Stimulated activated CD8-positive, alpha-beta memory T cell treated with anti-CD3 and anti-CD28 coated beads, Interleukin-7, amount 100 ng/mL, for 24 hours (primary cell): ENCODE measurements around the gene ARGLU1.

Source experiments
- DNase-seq: peaks from one replicate; pipeline ENCODE4 v3.0.0-alpha.2; 2020; ENCODE audit warnings: low read depth

ARGLU1 gene

DNA sequence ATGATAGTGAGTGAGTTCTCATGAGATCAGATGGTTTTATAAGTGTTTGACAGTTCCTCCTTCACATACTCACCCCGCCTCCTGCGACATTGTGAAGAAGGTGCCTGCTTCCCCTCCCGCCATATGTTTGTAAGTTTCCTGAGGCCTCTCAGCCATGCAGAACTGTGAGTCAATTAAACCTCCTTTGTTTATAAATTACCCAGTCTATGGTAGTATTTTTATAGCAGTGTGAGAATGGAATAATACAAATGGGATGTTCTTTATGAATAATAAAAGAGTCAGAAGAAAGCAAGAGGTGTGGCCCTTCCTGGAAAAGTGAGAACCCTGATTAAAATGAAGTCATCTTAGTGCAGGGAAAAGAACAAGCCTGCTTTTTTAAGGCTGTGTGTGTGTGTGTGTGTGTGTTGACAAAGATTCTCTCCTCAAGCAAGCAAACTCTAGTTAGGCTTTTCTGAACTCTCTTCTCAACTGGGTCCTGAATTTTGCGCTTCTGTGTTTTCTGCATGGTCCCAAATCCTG, 18.8 kb upstream of the ARGLU1 start:
- DNase-seq = no peak

DNA sequence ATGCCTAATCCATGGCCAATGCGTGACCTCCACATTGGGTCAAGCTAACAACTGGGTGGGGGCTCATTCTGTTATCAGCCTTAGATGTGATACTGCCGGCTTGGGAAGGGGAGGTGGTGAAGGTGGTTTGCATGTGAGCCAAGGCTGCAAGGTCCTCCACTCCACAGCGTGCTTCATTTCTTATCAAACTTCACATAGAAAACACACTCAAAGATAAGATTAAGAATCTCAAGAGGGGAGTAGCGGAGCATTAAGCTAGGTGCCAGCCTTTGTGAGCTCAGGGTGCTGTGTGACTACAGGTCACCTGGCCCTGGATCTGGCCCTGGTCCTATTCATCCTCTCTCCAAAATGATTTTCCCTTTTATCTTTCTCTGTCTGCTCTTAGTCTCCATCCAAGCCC, 13.3 kb upstream of the ARGLU1 start:
- DNase-seq = no peak

DNA sequence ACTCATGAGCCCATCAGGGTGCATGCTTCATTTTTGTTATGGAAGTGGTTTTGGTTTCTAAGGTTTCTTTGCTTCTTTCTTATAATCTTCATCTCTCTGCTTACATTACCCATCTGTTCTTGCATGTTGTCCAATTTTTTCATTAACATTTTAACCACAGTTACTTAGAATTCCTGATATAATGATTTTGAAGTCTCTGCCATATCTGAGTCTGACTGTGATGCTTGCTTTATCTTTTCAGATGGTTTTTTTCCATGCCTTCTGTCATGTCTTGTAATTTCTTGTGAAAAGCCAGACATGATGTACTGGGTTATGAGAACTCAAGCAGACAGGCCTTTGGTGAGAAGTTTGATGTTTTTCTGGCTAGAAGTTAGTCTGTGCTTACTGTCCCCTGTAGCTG, 8.0 kb upstream of the ARGLU1 start:
- DNase-seq = no peak

DNA sequence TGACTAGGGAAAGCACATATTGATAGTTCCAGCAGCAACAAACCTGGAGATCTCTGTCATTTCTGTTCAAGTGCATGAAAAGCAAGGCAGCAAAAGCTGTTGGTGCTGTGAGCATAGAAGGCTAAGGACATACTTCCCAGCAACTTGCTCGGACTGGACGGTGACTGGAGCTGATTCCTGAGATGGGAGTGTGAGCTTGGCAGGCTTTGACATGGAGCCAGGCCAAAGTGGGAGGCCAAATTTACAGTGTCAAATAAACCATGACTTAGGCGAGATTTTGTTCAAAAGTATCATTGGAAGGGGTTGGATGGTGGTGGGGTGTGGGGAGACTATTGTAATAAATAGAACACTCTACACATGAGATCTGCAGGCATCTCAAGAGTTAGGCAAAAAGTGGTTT, 5.9 kb upstream of the ARGLU1 start:
- no peak for DNase-seq

DNA sequence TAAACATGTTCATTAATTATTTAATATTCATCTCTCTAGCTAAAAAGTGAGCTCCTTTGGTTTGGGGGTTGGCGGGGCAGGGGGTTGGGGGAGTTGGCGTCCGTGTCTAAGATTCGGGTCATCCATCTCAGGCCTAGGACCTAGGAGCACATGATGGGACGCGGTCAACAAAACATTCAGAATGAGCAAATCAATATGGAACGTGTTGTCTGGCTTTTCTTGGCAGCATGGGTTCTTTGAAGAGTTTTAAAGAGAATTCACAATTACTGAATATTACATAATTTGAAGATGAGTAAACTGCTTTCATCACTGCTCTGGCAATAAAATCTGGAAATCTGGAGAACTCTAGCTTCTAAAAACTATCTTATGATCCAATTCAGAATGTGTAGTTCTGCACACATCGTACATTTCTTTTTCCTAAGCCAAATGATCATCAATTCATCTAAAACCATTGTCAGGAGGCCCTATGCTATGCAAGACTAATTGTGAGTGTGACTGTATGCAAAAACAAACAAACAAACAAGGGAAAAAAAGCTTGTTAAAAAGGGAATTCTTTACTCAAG, 5.4 kb upstream of the ARGLU1 start:
- no peak for DNase-seq

DNA sequence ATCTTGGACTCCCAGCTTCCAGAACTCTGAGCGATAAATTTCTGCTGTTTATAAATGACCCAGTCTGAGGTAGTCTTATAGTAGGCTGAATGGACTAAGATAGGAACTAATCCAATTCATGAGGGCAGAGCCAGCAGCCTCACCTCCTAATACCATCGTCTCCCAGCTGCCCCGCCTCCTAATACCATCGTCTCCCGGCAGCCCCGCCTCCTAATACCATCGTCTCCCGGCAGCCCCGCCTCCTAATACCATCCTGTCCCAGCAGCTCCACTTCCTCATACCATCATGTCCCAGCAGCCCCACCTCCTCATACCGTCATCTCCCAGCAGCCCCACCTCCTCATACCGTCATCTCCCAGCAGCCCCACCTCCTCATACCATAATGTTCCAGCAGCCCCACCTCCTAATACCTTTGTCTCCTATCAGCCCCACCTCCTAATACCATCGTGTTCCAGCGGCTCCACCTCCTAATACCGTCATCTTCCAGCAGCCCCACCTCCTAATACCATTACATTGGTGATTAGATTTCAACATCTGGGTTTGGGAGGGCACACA, 2.4 kb upstream of the ARGLU1 start:
- DNase-seq = peak; percentile 26

DNA sequence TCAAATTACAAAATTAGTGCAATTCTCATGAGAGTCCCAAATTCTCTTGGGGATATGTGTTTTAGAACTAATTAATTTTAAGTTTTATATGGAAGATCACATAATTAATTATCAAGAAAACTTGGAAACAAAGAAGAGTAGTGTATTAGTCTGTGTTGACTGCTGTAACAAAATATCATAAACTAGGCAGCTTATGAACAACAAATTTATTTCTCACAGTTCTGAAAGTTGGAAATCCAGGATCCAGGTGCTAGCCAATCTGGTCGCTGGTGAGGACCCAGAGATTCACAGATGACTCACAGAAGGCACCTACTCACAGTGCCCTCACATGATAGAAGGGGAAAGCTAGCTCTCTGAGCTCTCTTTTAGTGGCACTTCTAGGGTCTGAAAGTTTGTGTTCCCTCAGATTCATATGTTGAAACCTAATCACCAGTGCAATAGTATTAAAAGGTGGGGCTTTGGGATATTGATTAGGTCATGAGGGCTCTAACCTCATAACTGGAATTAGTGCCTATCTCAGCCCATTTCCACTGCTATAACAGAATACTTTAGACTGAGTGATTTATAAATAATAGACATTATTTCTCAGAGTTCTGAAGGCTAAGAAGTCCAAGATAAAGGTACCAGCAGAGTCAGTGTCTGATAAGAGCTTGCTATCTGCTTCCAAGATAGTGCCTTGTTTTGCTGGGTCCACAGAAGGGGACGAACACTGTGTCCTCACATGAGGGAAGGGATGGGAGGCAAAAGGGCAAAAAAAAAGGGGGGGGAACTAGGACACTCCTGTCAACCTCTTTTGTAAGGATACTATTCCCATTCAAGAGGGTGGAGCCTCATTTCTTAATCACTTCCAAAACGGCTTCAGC, 1.5 kb upstream of the ARGLU1 start:
- no peak for DNase-seq

DNA sequence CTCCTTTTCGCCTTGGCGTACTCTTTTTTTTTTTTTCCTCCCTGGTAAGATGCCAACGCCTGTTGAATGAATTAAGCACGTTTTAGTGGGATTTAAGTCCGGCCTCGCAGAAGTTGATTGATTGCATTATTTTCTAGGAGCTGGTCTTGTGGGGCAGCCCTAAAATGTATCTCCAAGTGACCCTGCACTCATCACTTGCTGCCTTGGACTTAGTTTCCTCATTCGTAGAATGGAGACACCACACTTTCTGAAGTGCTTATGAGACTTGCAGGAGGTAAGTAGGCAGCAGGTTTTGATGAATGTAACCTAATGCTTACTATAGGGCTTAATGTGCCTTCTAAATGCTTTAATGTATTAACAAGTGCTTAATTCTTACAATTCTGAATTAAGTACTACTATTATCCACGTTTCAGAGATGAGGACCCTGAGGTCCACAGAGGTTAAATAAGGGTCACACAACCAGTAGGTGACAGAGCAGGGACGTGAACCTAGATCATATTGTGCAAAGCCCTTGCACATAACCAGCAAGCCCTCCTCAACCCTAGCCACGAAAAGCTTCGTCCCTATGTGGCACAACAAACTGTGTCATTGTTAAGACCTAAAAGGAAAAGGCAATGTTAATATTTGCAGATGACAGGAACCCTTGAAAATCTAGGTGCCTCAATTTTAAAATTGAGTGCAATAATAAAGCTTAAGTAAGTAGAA, 514 bp upstream of the ARGLU1 start:
- DNase-seq = no peak

DNA sequence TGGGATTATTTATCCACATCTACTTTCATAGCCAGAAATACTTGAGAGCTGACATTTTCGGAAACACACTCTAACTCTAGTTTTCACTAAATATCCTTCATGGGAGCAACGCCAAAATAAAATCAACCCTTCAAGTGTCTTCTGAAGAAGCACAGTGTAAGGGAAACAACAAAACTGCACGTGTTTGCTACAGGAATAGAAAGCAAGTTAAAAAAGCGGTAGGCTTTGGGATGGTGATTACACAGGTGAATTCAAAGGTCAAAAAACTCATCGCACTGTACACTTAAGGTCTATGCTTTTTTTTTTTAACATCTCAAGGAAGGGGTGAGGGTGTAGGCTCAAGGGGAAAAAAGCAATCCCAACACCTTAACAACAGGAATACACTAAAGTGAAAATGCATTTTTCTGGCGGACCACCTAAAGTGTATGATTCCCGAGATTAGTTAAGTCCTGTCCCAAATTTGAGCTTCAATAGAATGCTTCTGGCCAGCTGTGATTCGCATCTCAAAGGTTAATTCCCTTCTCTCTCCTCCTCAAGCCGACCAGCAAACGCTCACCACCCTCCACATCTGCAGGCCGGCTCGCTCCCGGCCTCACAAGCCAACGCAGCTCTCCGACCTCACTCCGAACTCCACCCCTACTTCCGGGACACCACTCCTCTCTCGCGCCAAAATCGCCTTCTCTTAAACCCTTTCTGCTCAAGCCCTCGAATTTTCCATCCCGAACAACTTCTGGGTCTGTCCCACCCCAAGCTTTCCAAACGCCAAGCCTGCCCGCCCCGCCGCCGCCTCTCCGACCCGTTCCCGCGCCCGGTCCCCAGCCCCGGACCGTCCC, 1.1 kb downstream of the ARGLU1 start:
- DNase-seq = no peak

DNA sequence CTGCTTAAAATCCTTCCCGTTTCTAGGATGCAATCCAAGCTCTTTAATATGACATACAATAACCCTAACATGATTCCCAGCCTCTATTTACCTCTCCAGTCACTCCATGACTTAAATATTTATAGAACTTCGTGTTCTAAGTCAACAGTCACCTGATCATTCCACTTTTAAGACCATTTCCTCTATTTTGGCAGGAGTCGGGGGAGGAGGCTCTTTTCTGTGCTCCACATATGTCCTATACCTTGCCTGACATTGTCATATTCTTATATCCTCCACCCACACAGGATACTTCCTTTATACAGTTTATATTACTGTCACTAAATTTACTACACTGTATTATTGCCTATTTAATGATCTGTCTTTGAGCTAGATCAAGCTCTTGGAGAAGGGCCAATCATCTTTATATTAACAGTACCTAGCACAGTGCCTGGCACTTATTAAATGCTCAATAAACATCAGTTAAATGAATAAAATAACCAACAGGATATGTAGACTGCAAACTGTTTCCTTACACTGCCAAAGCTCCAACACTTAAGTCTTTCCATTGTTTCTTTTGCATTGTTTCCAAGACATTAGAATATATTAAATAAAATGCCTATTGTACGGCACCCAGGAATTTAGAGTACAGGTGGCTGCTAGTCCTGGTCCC, 2.7 kb downstream of the ARGLU1 start:
- no peak for DNase-seq

DNA sequence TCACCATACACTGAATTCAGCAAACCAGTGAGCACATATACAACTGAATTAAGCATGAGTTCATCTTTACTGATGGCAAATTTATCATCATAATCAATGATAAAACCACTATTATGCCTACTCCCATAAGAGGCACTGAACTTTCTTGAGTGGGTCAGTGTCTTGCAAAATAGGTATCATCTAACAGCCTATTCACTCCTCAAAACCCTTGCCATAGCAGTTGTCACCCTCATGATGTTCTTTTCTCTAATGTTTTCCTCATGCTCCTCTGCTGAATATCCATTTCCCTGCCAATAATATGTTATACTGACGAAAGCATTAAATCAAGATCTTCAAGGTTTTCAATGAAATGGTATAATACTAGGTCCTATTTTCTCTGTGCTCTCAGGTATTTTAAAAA, 5.6 kb downstream of the ARGLU1 start:
- no peak for DNase-seq

DNA sequence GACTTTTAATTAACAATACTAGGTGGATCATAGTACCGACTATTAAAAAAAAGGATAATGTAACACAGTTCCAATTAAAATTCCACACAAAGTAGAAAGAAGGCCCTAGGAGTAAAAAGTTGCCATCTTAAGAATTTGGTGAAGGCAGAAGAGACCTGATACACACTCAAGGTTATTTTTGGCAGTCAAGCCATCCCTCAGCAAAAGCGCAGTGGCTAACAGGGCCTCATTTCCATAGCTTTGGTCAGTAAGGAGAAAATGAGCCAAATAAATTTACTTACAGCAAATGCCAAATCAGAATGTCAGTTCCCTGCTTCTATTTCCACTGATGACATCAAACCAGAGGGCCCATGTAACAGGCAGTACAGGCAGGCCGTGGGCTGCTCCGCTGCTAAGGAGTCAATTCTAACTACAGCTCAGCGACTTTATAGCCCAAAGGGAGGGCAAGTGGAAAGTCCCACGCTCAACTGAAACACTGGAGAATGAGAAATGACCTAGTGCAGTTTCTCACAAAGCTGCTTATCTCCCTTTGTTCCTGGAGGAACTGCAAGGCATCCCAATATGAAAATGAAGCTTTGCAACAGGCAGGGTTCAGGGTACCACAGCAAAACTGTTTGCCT, 6.3 kb downstream of the ARGLU1 start:
- peak; percentile 7 for DNase-seq

DNA sequence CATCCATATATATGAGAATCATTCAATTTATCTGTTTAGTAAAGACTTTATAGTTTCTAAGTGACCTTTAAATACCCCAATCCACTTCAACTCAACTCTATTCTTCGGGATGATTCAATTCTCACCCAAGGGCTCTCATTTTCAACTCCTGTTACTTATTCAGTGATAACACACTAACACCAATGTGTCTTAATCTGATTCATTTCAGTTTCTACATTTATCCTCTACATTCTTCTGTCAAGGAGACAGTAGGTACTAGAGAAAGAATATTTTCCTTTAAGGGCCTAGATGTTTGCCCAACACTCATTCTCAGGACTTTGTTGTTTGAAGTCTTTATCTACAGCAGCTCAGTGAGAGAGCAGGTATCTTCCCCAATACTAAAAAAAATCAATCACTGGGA, 7.1 kb downstream of the ARGLU1 start:
- no peak for DNase-seq

DNA sequence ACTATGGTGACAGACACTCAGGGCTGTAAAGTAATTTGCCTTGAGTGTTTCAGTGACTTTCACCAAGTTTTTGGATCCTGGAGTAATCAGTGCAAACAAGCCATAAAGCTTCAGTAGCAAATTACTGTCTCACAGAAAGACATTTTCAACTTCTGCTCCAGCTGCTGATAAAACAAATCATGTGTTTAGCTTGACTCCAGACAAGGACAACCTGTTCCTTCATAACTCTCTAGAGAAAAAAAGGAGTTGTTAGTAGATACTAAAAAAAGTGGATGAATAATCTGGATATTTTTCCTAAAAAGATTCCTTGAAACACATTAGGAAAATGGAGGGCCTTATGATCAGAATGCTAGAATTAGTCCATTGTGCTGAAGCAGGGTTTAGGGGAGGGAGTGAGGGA, 9.4 kb downstream of the ARGLU1 start:
- no peak for DNase-seq

DNA sequence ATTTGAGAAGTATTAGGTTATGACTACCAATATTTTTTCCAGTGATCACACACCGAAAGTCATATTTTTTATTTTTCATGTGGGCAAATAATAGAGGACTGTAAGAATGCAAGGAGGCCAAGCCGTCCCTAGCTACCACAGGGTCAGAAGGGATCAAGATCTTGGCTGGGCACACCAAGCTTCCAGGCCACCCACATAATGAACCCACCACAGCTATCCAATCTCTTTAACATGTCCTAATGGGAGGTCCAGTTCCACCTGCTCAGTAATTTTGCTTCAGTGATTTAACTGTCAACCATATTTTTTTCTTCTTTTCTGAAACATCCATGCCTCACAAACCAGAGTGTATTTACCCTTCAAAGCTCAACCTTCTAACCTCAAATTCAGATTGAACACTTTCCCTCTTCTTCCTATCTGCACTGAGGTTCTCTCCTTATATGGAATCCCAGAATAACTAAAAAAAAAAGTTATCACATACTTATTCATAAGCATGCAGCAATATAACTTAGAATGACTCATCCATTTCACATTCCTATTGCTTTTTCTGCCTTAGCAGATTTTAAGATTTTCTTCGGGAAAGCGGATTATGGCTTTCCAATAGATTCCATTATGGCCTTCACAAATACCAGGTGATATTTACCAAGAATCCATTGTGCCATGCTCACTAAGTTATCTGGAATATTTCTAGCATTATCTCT, 12.2 kb downstream of the ARGLU1 start:
- no peak for DNase-seq

DNA sequence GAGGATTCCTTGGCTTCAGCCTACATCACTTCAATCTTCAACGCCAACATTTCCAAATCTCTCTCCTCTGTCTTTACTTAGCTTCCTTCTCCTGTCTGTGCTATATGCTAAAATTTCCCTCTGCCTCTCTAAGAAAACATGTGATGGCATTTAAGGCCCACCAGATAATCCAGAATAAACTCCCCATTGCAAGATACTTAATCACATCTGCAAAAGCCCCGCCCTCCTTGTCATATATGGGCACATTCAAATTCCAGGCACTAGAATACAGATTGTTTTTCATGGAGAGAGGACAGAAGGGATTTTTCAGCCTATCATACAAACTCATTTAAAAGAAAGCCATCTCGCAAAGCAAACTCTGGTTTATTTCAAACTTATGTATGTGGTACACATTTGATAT, 16.2 kb downstream of the ARGLU1 start:
- DNase-seq = no peak

DNA sequence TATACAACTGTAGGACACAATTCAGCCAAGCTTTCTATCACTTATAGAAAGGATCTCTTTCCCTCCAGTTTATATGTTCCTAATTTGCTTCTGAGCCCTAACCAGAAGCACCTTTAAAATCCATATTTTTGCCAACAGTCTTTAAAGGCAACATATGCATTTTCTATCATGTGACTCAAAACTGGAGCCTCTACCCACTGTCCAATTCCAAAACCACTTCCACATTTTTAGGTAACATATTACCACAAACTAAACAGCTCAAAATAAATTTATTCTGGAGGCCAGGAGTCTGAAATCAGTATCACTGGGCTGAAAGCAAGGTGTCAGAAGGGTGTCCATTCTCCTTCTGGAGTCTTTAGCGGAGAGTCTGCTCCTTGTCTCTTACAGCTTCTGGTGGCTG, 16.6 kb downstream of the ARGLU1 start:
- no peak for DNase-seq

DNA sequence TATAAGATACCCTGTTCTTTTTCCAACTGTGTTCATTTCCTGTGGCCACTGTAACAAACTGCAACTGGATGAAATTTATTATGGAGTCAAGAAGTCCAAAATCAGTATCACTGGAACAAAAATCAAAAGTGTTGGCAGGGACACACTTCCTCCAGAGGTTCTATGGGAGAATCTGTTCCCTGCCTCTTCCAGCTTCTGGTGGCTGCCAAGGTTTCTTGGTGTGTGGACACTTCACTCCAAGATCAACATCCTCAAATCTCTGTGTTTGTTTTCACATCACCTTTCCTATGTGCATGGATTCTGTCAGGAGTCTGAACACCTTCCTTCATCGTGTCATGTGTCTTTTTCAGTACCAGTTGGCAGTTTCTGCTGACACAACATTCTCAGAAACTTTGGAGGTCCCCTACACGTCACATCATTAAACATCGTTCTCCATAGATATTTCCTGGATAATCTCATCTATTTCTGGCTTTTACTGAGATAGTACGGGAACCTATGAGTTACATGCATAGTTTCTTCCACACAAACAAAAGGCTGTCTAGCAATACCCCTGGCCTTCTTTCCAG, 17.3 kb downstream of the ARGLU1 start:
- DNase-seq = no peak

DNA sequence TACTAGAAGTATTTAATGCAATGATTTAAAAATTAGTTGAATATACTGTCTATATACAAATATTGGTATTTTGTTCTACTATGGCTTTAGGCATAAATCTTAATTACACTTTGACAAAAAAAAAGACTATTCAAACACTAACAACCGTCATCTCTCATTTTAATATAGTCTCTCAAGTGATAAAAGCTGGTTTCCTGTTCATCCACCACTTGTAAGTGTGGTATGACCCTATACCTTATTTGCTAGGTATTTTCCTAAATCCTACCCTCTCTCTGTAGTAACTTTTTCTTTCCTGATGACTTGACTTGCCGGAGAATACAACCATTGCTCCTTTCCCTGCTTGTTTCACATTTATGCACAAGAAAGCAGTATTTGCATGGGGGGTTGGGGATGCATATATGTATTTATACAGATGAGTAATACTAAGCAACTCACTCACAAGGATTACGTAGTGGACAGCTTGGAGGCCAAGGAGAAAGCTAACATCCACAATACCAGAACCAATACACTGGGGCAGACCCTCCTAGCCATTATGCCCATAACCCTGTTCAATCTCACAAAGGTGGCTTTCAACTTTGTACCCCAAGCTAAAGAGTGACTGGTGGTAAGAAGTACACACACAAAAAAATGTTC, 19.8 kb downstream of the ARGLU1 start:
- DNase-seq = no peak
